SK-N-SH (cell line): ENCODE results near the gene ABCA4.

Experiments used
- CTCF ChIP-seq: fragments of 200-600 bp; sonication (generic); IDR thresholded peaks from 2 replicates; pipeline ENCODE4 v1.6.1; 2017; ENCODE audit warnings: antibody characterized with exemption, mild to moderate bottlenecking, moderate library complexity
- EP300 ChIP-seq, 2 experiments: IDR thresholded peaks; 2 replicates each; pipeline versions ENCODE4 v1.4.0 to v1.6.1; 2012; ENCODE audit warnings: borderline replicate concordance in 1 of 2, low read depth in 1 of 2, low read length in 1 of 2
- EZH2phosphoT487 ChIP-seq: fragments of 200-600 bp; sonication (generic); IDR thresholded peaks from 2 replicates; pipeline ENCODE4 v1.6.1; 2017; ENCODE audit warnings: low read depth, mixed run types, mild to moderate bottlenecking, antibody characterized with exemption, moderate library complexity, borderline replicate concordance
- FOXJ3 ChIP-seq: sonication (generic); formaldehyde crosslinking; IDR thresholded peaks from 2 replicates; pipeline ENCODE4 v1.5.1; 2020; ENCODE audit warnings: mild to moderate bottlenecking, missing genetic modification reagents
- FOXM1 ChIP-seq: IDR thresholded peaks from 2 replicates; pipeline ENCODE4 v1.4.0; 2012; ENCODE audit warnings: low read depth, mild to moderate bottlenecking
- GABPA ChIP-seq: IDR thresholded peaks from 2 replicates; pipeline ENCODE4 v1.4.0; 2012; ENCODE audit warnings: low read depth, mild to moderate bottlenecking
- NFIC ChIP-seq: IDR thresholded peaks from 2 replicates; pipeline ENCODE4 v1.4.0; 2012; ENCODE audit warnings: borderline replicate concordance
- POLR2AphosphoS5 ChIP-seq: IDR thresholded peaks from 2 replicates; pipeline ENCODE4 v1.6.1; 2012; ENCODE audit warnings: low read depth, low read length
- RCOR1 ChIP-seq: fragments of 150-350 bp; IDR thresholded peaks from 2 replicates; pipeline ENCODE4 v1.6.1; 2017; ENCODE audit warnings: antibody characterized with exemption, low read length
- REST ChIP-seq: IDR thresholded peaks from 2 replicates; pipeline ENCODE4 v1.6.1; 2012; ENCODE audit warnings: mild to moderate bottlenecking, low read depth, low read length, moderate library complexity
- SMC3 ChIP-seq: IDR thresholded peaks from 2 replicates; pipeline ENCODE4 v1.6.1; 2012; ENCODE audit warnings: low read depth, low read length, improper control_type of control experiment
- TF ChIP-seq, protein P1 (sequence below): IDR thresholded peaks from 2 replicates; pipeline ENCODE4 v1.4.0; 2012; ENCODE audit warnings: low read depth
- TF ChIP-seq, protein P2 (sequence below): IDR thresholded peaks from 2 replicates; pipeline ENCODE4 v1.4.0; 2012; ENCODE audit warnings: low read depth, borderline replicate concordance

- TF ChIP-seq POLR2AphosphoS5, result no peak
- TF ChIP-seq, protein P1, sequence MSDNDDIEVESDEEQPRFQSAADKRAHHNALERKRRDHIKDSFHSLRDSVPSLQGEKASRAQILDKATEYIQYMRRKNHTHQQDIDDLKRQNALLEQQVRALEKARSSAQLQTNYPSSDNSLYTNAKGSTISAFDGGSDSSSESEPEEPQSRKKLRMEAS, result no peak
- TF ChIP-seq FOXJ3 (CRISPR knock-in tag), result no peak
- no peak for TF ChIP-seq CTCF
- TF ChIP-seq, protein P2, sequence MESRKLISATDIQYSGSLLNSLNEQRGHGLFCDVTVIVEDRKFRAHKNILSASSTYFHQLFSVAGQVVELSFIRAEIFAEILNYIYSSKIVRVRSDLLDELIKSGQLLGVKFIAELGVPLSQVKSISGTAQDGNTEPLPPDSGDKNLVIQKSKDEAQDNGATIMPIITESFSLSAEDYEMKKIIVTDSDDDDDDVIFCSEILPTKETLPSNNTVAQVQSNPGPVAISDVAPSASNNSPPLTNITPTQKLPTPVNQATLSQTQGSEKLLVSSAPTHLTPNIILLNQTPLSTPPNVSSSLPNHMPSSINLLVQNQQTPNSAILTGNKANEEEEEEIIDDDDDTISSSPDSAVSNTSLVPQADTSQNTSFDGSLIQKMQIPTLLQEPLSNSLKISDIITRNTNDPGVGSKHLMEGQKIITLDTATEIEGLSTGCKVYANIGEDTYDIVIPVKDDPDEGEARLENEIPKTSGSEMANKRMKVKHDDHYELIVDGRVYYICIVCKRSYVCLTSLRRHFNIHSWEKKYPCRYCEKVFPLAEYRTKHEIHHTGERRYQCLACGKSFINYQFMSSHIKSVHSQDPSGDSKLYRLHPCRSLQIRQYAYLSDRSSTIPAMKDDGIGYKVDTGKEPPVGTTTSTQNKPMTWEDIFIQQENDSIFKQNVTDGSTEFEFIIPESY, result no peak
- no peak for TF ChIP-seq REST
- no peak for TF ChIP-seq EZH2phosphoT487
- no peak for TF ChIP-seq NFIC
- no peak for TF ChIP-seq GABPA
- TF ChIP-seq SMC3, result no peak
- no peak for TF ChIP-seq RCOR1
- TF ChIP-seq FOXM1, result no peak
- TF ChIP-seq EP300 (IDR thresholded peaks at IDR 0.05; ENCODE audit: borderline replicate concordance in 1 of 2, low read depth in 1 of 2, low read length in 1 of 2), result no peak
These were observed 17.3 kb downstream of the ABCA4 start for GRCh38 chr1:94103608-94104007.
